GM23338 (cell line): ENCODE data around the gene XPO6. TPM values are rescaled to one million over a fixed set of nuclear protein-coding genes. Genes with fewer than 3 reads are reported as not detected.
A peak's percentile ranks its signal among the peaks of the same experiment; 100 is the strongest.

Experiments
- ATAC-seq: fragments of 200-7000 bp; cut with Tn5 transposase; 3 replicates; pipeline ENCODE4 v1.9.1; 2020
- DNase-seq: peaks from one replicate; pipeline ENCODE4 v3.0.0-alpha.2; 2015; ENCODE audit warnings: low spot score
- H2AFZ ChIP-seq: fragments of 200-600 bp; sonication (generic); 2 replicates; pipeline ENCODE4 v1.8.0; 2016; ENCODE audit warnings: antibody characterized with exemption, mild to moderate bottlenecking, moderate library complexity
- H3F3A ChIP-seq: fragments of 200-600 bp; sonication (generic); replicated peaks from 2 replicates; pipeline ENCODE4 v1.8.0; 2017; ENCODE audit warnings: antibody characterized with exemption, mixed run types, low read depth
- H3K27ac ChIP-seq: fragments of 200-600 bp; sonication (generic); 2 replicates; pipeline ENCODE4 v1.6.1; 2016; ENCODE audit warnings: low read depth
- H3K27me3 ChIP-seq: fragments of 200-600 bp; sonication (generic); 2 replicates; pipeline ENCODE4 v1.8.0; 2016; ENCODE audit warnings: mild to moderate bottlenecking, mixed run types, moderate library complexity; ENCODE audit not compliant: insufficient read depth
- H3K36me3 ChIP-seq: fragments of 200-600 bp; sonication (generic); 2 replicates; pipeline ENCODE4 v1.8.0; 2016; ENCODE audit warnings: mild to moderate bottlenecking; ENCODE audit not compliant: insufficient read depth
- H3K4me1 ChIP-seq: fragments of 200-600 bp; sonication (generic); 2 replicates; pipeline ENCODE4 v1.8.0; 2016; ENCODE audit warnings: mild to moderate bottlenecking, moderate library complexity; ENCODE audit not compliant: insufficient read depth
- H3K4me2 ChIP-seq: fragments of 200-600 bp; sonication (generic); 2 replicates; pipeline ENCODE4 v1.7.1; 2017; ENCODE audit warnings: mixed run types
- H3K4me3 ChIP-seq: fragments of 200-600 bp; sonication (generic); 2 replicates; pipeline ENCODE4 v1.6.1; 2016; ENCODE audit warnings: mixed run types
- H3K79me2 ChIP-seq: fragments of 200-600 bp; sonication (generic); replicated peaks from 2 replicates; pipeline ENCODE4 v1.8.0; 2017; ENCODE audit warnings: mild to moderate bottlenecking; ENCODE audit not compliant: insufficient read depth
- H3K9me2 ChIP-seq: fragments of 200-600 bp; sonication (generic); 2 replicates; pipeline ENCODE4 v1.8.0; 2017; ENCODE audit not compliant: insufficient read depth
- H4K20me1 ChIP-seq: fragments of 200-600 bp; sonication (generic); replicated peaks from 2 replicates; pipeline ENCODE4 v1.8.0; 2017; ENCODE audit warnings: mild to moderate bottlenecking; ENCODE audit not compliant: insufficient read depth
- H3K27ac Mint-ChIP-seq: 2 replicates; pipeline ENCODE4 v1.8.0; 2020; ENCODE audit warnings: inconsistent platforms, mild to moderate bottlenecking, moderate library complexity, mixed read lengths
- H3K27me3 Mint-ChIP-seq: 3 replicates; pipeline ENCODE4 v1.8.0; 2022; ENCODE audit warnings: low read depth, mild to moderate bottlenecking, moderate library complexity, mixed read lengths, inconsistent platforms; ENCODE audit not compliant: insufficient read depth, poor library complexity
- H3K36me3 Mint-ChIP-seq: 3 replicates; pipeline ENCODE4 v1.8.0; 2021; ENCODE audit warnings: low read depth, mild to moderate bottlenecking, inconsistent platforms, moderate library complexity, mixed read lengths
- H3K4me1 Mint-ChIP-seq: 3 replicates; pipeline ENCODE4 v1.8.0; 2020; ENCODE audit warnings: mild to moderate bottlenecking, inconsistent platforms, mixed read lengths
- H3K4me3 Mint-ChIP-seq: 3 replicates; pipeline ENCODE4 v1.8.0; 2021; ENCODE audit warnings: moderate library complexity, mild to moderate bottlenecking, inconsistent platforms, mixed read lengths
- H3K9me3 Mint-ChIP-seq: 3 replicates; pipeline ENCODE4 v1.8.0; 2020; ENCODE audit warnings: moderate library complexity, mild to moderate bottlenecking, inconsistent platforms, mixed read lengths
- CREB1 ChIP-seq: fragments of 250-450 bp; sonication (Bioruptor Pico); IDR thresholded peaks from 2 replicates; pipeline ENCODE4 v1.5.0; 2020; ENCODE audit warnings: low read depth, mild to moderate bottlenecking, moderate library complexity
- ETS1 ChIP-seq: IDR thresholded peaks from 2 replicates; pipeline ENCODE4 v1.6.1; 2016; ENCODE audit warnings: antibody characterized with exemption
- EZH2 ChIP-seq: fragments of 200-600 bp; sonication (generic); IDR thresholded peaks from one replicate; pipeline ENCODE4 v1.8.0; 2017; ENCODE audit warnings: antibody characterized with exemption, mild to moderate bottlenecking, low read depth; ENCODE audit not compliant: unreplicated experiment
- EZH2phosphoT487 ChIP-seq: fragments of 200-600 bp; sonication (generic); IDR thresholded peaks from one replicate; pipeline ENCODE4 v1.8.1; 2018; ENCODE audit warnings: antibody characterized with exemption; ENCODE audit not compliant: unreplicated experiment
- NANOG ChIP-seq: IDR thresholded peaks from 2 replicates; pipeline ENCODE4 v1.6.1; 2016; ENCODE audit warnings: antibody characterized with exemption, borderline replicate concordance
- POLR2AphosphoS5 ChIP-seq: IDR thresholded peaks from 2 replicates; pipeline ENCODE4 v1.6.1; 2016; ENCODE audit warnings: antibody characterized with exemption, low read depth
- REST ChIP-seq: IDR thresholded peaks from one replicate; pipeline ENCODE4 v1.6.1; 2018; ENCODE audit warnings: antibody characterized with exemption; ENCODE audit not compliant: unreplicated experiment
- STAT1 ChIP-seq: IDR thresholded peaks from one replicate; pipeline ENCODE4 v1.6.1; 2016; ENCODE audit warnings: antibody characterized with exemption; ENCODE audit not compliant: unreplicated experiment
- ZNF114 ChIP-seq: fragments of 250-450 bp; sonication (Bioruptor Pico); IDR thresholded peaks from 2 replicates; pipeline ENCODE4 v1.5.0; 2020; ENCODE audit warnings: mild to moderate bottlenecking, moderate library complexity
- ZNF331 ChIP-seq: fragments of 250-450 bp; sonication (Bioruptor Pico); IDR thresholded peaks from 2 replicates; pipeline ENCODE4 v1.5.0; 2020; ENCODE audit warnings: low read depth, mild to moderate bottlenecking, moderate library complexity
- ZNF462 ChIP-seq: fragments of 250-450 bp; sonication (Bioruptor Pico); IDR thresholded peaks from 2 replicates; pipeline ENCODE4 v1.5.0; 2020; ENCODE audit warnings: mild to moderate bottlenecking, moderate library complexity
- polyA plus RNA-seq: library from polyadenylated mRNA; unstranded; fragments of >200 nt; fragmentation: Nextera tagmentation; extraction: Ambion mirVana; gene quantifications from 2 replicates; pipeline ENCODE4 v1.2.1, GENCODE V29; 2016
- total RNA-seq: library from RNA; depleted of rRNA; stranded (reverse); fragments of >200 nt; shearing (Covaris generic); gene quantifications from 2 replicates; pipeline ENCODE4 v1.2.3, GENCODE V29; 2014

XPO6 gene
- total and polyA plus RNA-seq, 2 experiments from 2014 or later: 83.9 to 178 TPM

- peaks cover 10% of the 10 kb centered on the region for H3K27me3 Mint-ChIP-seq
These were observed 48.4 kb upstream of the XPO6 start for GRCh38 chr16:28260193-28260592.

More at GRCh38 chr16:28260193-28260592, 48.4 kb upstream of the XPO6 start:
- DNase-seq (no peak), ATAC-seq (peak; percentile 45)
- Histone ChIP-seq H3K27ac (no peak overlapping the region), H3K9me2 (no peaks in the 10 kb centered on the region), H3K79me2 (no peaks in the 10 kb centered on the region), H3K4me3 (no peak overlapping the region), H3F3A (no peaks in the 10 kb centered on the region), H3K36me3 (no peaks in the 10 kb centered on the region), H3K4me2 (no peak overlapping the region; the same call in 1 of the 2 replicates), H2AFZ (no peak overlapping the region), H3K4me1 (peaks cover 30% of the 10 kb centered on the region; the same call in 1 of the 2 replicates), H4K20me1 (no peaks in the 10 kb centered on the region), H3K27me3 (no peaks in the 10 kb centered on the region)
- H3K36me3 Mint-ChIP-seq: no peaks in the 10 kb centered on the region
- peak overlapping the region; percentile 40; the same call in 1 of the 2 replicates for H3K27ac Mint-ChIP-seq
- TF ChIP-seq POLR2AphosphoS5 (no peak), EZH2phosphoT487 (no peak), ZNF331 (no peak), ZNF114 (CRISPR knock-in tag) (no peak), ETS1 (no peak), STAT1 (no peak), EZH2 (no peak), NANOG (no peak), REST (no peak), ZNF462 (CRISPR knock-in tag) (no peak), CREB1 (no peak)
- peaks cover 54% of the 10 kb centered on the region for H3K4me1 Mint-ChIP-seq
- peak overlapping the region; percentile 53 for H3K4me3 Mint-ChIP-seq
- H3K9me3 Mint-ChIP-seq: no peaks in the 10 kb centered on the region; the same call in 2 of the 3 replicates
